GM12801 (cell line): ENCODE results near the gene KRTAP10-4.

ENCODE experiments used
- TF ChIP-seq, protein P1 (sequence below): IDR thresholded peaks from one replicate; pipeline ENCODE4 v1.5.1; 2011; ENCODE audit warnings: control low read depth; ENCODE audit not compliant: insufficient read length; ENCODE audit errors: extremely low read depth

Gene KRTAP10-4

DNA sequence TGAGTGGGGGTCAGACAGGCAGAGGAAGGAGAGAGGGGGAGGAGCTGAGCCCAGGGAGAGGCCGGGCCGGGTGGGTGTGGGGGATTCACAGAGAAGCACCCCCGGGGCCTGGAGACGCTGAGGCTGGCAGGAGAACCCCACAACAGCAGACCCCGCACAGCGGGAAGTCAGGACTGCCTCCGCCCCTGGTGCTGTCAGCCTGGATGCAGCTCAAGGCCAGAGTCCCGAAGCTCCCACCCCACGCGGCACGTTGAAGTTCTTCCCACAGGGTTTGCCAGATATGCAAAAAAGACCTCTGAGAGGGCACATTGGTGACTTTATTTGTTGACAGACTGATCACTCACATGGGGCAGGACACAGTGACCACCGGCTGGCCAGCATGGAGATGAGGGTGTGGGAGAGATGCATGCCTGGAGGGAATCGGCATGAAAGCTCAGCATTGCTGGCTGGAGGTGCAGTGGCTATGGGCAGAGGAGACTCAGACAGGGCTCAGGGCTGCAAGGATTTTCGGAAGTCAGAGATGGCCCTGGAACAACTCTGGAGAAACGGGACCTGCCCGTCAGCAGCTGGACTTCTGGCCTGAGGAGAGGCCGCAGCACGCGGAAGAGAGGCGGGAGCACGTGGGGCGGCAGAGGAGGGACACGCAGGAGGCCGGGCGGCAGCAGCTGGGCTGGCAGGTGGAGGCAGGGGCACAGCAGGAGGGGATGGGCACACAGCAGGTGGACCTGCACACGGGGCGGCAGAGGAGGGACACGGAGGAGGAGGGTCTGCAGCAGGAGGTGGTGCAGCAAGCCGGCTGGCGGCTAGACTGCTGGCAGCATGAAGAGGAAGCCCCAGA lies 15.8 kb upstream of the KRTAP10-4 start:
- TF ChIP-seq, protein P1, sequence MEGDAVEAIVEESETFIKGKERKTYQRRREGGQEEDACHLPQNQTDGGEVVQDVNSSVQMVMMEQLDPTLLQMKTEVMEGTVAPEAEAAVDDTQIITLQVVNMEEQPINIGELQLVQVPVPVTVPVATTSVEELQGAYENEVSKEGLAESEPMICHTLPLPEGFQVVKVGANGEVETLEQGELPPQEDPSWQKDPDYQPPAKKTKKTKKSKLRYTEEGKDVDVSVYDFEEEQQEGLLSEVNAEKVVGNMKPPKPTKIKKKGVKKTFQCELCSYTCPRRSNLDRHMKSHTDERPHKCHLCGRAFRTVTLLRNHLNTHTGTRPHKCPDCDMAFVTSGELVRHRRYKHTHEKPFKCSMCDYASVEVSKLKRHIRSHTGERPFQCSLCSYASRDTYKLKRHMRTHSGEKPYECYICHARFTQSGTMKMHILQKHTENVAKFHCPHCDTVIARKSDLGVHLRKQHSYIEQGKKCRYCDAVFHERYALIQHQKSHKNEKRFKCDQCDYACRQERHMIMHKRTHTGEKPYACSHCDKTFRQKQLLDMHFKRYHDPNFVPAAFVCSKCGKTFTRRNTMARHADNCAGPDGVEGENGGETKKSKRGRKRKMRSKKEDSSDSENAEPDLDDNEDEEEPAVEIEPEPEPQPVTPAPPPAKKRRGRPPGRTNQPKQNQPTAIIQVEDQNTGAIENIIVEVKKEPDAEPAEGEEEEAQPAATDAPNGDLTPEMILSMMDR, result no peak

DNA sequence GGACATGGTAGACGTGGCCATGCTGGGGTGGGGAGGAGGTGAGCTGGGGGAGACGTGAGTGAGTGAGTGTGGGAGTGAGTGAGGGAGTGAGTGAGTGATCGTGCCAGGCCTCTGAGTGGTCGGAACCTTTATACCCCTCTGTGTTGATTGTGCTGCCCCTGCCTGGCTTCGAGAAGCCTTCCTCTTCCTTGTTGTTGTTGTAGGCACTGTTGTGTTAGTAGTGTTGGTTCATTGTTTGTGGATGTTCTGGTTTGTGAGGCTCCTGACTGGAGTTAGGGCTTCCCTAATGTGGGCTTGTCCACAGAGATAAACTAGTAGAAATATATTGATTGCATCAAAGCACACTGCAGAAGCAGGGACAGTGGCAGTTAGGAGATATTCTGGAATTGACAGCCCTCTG lies 14.8 kb upstream of the KRTAP10-4 start, which contains the start of gene KRTAP10-3:
TSS of gene KRTAP10-3 (minus strand) at position 101 of the 400 bp plus-strand sequence. CDS start at position 21, 80 bp downstream.
- TF ChIP-seq, protein P1, result no peak

DNA sequence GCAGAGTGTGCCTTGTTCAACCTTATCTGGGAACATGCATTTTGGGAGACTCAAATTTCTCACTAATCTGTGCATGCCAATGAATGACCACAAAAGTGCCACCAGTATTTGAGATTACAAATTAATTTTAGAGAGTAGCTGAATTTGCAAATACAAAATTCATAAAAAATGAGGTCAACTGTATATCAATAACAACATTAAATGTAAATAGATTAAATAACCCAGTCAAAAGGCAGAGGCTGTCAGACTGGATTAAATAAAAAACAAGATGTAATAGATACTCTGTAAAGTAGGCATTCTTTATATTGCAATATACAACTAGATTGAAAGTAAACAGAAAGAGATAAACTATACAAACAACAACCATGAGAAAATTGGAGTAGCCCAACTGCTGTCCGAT lies 9.4 kb upstream of the KRTAP10-4 start:
- TF ChIP-seq, protein P1, result no peak

DNA sequence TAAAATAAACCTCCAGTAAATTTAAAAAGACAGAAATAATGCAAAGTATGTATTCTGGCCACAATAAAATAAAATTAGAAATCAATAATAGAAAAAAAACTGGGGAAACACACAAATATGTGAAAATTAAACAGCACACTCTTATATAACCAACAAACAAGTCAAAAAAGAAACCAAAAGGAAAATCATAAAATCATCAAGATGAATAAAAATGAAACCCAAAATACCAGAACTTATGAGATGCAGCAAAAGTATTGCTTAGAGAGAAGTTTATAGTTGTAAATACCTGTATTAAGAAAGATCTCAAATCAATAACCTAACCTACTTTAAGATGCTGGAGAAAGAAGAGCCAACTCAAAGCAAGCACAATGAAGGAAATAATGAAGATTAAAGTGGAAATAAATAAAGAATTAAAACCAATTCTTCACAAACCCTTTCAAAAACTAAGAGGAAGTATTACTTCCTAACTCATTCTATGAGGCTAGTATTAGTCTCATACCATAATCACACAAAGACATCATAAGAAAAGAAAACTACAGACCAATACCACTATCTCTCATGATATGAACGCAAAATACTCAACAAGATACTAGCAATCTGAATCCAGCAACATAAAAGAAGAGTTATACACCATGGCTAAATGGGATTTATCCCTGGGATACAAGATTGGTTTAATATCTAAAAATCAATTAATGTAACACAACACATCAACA lies 8.5 kb upstream of the KRTAP10-4 start:
- TF ChIP-seq, protein P1, result no peak

DNA sequence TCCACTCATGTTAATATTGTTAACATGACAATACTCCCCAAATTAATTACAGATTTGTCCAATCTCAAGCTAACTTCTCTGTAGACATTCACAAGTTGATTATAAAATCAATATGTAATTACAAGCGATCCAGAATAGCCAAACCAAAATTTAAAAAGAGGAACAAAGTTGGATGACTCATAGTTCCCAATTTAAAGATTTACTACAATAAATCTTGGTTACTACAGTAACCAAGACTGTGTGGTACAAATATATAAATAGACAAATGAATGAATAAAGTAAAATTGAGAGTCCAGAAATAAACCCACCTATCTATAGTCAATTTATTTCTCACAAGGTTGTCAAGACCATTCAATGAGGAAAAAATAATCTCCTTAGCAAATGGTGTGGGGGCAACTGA lies 7.1 kb upstream of the KRTAP10-4 start:
- TF ChIP-seq, protein P1, result no peak

DNA sequence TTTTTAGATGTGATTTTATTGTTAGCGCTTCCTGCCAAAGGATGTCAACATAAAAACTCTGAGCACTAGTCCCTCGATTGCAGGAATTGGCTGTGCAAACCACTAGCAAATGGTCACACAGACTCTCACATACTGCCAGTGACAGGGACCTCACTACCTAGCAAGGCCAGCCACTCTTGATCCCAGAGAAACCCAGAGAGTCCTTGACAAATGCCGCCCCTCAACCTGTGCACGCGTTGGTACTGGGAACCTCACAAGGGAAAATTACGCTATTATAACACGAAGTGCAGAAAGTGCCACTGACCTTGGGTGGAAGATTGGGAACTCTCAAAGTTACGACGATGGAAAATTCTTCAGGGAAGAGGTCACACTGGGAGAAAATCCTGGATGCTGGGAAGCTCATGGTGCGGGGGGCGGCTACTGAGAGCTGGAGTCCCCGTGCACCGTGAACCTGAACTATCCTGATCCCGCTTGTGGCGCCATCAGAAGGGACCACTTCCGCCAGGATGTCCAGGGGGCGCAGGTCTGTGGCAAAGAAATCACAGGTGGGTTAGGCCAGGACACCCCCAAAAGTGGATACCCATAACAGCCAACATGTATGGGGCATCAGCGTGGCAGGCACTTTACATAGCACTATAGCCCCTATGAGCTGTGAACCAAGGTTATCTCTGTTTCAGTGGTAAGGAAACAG lies 5.9 kb upstream of the KRTAP10-4 start:
- TF ChIP-seq, protein P1, result no peak

DNA sequence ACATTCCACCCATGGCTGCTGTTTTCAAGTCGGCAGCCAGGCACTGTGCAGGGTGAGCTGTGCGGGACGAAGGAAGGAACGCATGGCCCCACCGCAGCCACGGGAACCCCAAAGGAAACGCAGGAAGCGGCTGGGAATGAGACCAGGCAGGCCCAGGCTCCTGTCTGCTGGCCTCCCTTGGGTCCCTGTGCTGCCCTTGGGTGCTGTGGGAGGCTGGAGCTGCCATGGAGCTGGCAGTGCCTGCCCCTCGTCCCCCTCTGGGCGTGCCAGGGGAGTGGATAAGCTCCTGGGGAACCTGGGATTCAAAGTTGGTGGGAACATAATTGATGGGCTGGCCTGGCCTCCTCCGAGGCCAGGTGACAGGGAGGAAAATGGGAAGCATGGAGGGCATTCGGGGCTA lies 5.3 kb upstream of the KRTAP10-4 start:
- TF ChIP-seq, protein P1, result no peak
